Mesenchymal stem cell (in vitro differentiated cells and primary cell): ENCODE data around the gene BRIP1.

Experiments used
- DNase-seq: peaks from one replicate; pipeline ENCODE4 v3.0.0-alpha.2; 2013
- H2AFZ ChIP-seq: one replicate; pipeline ENCODE4 v1.6.1; 2013; ENCODE audit warnings: low read depth, mild to moderate bottlenecking, control low read depth, inconsistent platforms, low read length, moderate library complexity
- H2AK5ac ChIP-seq: 2 replicates; pipeline ENCODE4 v1.6.1; 2013; ENCODE audit warnings: low read length, moderate library complexity, mild to moderate bottlenecking, inconsistent platforms; ENCODE audit not compliant: severe bottlenecking
- H2BK120ac ChIP-seq: one replicate; pipeline ENCODE4 v1.6.1; 2013; ENCODE audit warnings: low read depth, mild to moderate bottlenecking, inconsistent platforms, low read length, moderate library complexity
- H2BK12ac ChIP-seq, 2 experiments: one replicate each; pipeline ENCODE4 v1.6.1; 2013; ENCODE audit warnings: inconsistent platforms in 2 of 2, low read length in 2 of 2, mild to moderate bottlenecking in 2 of 2, moderate library complexity in 2 of 2, control low read depth in 1 of 2
- H2BK15ac ChIP-seq: one replicate; pipeline ENCODE4 v1.6.1; 2013; ENCODE audit warnings: mild to moderate bottlenecking, low read depth, inconsistent platforms; ENCODE audit not compliant: poor library complexity, severe bottlenecking
- H2BK5ac ChIP-seq: 2 replicates; pipeline ENCODE4 v1.6.1; 2013; ENCODE audit warnings: low read depth, mild to moderate bottlenecking, low read length, control low read depth, inconsistent platforms; ENCODE audit not compliant: poor library complexity, severe bottlenecking
- H3K14ac ChIP-seq, 2 experiments: one replicate each; pipeline ENCODE4 v1.6.1; 2013; ENCODE audit warnings: inconsistent platforms in 2 of 2, low read length in 2 of 2, control low read depth in 1 of 2, mild to moderate bottlenecking in 1 of 2, moderate library complexity in 1 of 2
- H3K18ac ChIP-seq, 2 experiments: one replicate each; pipeline ENCODE4 v1.6.1; 2013; ENCODE audit warnings: inconsistent platforms in 2 of 2, low read length in 2 of 2, control low read depth in 1 of 2, low read depth in 1 of 2, mild to moderate bottlenecking in 1 of 2
- H3K23ac ChIP-seq, 2 experiments: one replicate each; pipeline ENCODE4 v1.6.1; 2013; ENCODE audit warnings: inconsistent platforms in 2 of 2, low read length in 2 of 2, mild to moderate bottlenecking in 2 of 2, moderate library complexity in 2 of 2, control low read depth in 1 of 2
- H3K27ac ChIP-seq: 2 replicates; pipeline ENCODE4 v1.5.1; 2013; ENCODE audit warnings: mild to moderate bottlenecking, moderate library complexity, low read length, control low read depth, inconsistent platforms; ENCODE audit not compliant: poor library complexity, severe bottlenecking
- H3K27me3 ChIP-seq, 2 experiments: 2 replicates each; pipeline versions ENCODE4 v1.6.1 to v1.7.0; 2013; ENCODE audit warnings: low read length in 2 of 2, mild to moderate bottlenecking in 2 of 2, moderate library complexity in 2 of 2, control low read depth in 1 of 2, inconsistent platforms in 1 of 2; ENCODE audit not compliant: control insufficient read depth in 1 of 2, insufficient read depth in 1 of 2
- H3K36me3 ChIP-seq, 2 experiments: 2 replicates each; pipeline versions ENCODE4 v1.6.1 to v1.7.0; 2013; ENCODE audit warnings: low read length in 2 of 2, control low read depth in 1 of 2, inconsistent platforms in 1 of 2, low read depth in 1 of 2, mild to moderate bottlenecking in 1 of 2; ENCODE audit not compliant: insufficient read depth in 2 of 2, control insufficient read depth in 1 of 2
- H3K4ac ChIP-seq, 2 experiments: one replicate each; pipeline ENCODE4 v1.6.1; 2013; ENCODE audit warnings: inconsistent platforms in 2 of 2, low read length in 2 of 2, mild to moderate bottlenecking in 2 of 2, moderate library complexity in 2 of 2, control low read depth in 1 of 2, low read depth in 1 of 2
- H3K4me1 ChIP-seq: 2 replicates; pipeline ENCODE4 v1.6.1; 2013; ENCODE audit warnings: low read depth, low read length, control low read depth; ENCODE audit not compliant: control insufficient read depth, insufficient read depth
- H3K4me2 ChIP-seq: 2 replicates; pipeline ENCODE4 v1.6.1; 2013; ENCODE audit warnings: low read length, mild to moderate bottlenecking, inconsistent platforms; ENCODE audit not compliant: poor library complexity, severe bottlenecking
- H3K4me3 ChIP-seq, 2 experiments: 2 replicates each; pipeline versions ENCODE4 v1.5.1 to v1.7.0; 2013; ENCODE audit warnings: low read length in 2 of 2, mild to moderate bottlenecking in 2 of 2, control low read depth in 1 of 2, low read depth in 1 of 2; ENCODE audit not compliant: insufficient read depth in 1 of 2
- H3K79me1 ChIP-seq: replicated peaks from 2 replicates; pipeline ENCODE4 v1.6.1; 2013; ENCODE audit warnings: mild to moderate bottlenecking, control low read depth, low read length, inconsistent platforms; ENCODE audit not compliant: poor library complexity, severe bottlenecking
- H3K9ac ChIP-seq: 2 replicates; pipeline ENCODE4 v1.7.0; 2013; ENCODE audit warnings: mild to moderate bottlenecking, low read length, moderate library complexity
- H3K9me3 ChIP-seq: 2 replicates; pipeline ENCODE4 v1.7.0; 2013; ENCODE audit warnings: mild to moderate bottlenecking, low read length; ENCODE audit not compliant: control insufficient read depth
- H4K8ac ChIP-seq: one replicate; pipeline ENCODE4 v1.6.1; 2013; ENCODE audit warnings: inconsistent platforms, mild to moderate bottlenecking, low read length, moderate library complexity
- H4K91ac ChIP-seq: one replicate; pipeline ENCODE4 v1.6.1; 2013; ENCODE audit warnings: mild to moderate bottlenecking, low read length, inconsistent platforms
- WGBS: methylation state at CpG from one replicate; pipeline ENCODE4 v1.1.7; 2013; ENCODE audit warnings: mixed read lengths; 5-methylcytosine and 5-hydroxymethylcytosine counted together

Gene BRIP1

GRCh38 chr17:61833536-61834193, 29.7 kb downstream of the BRIP1 start:
- H3K27ac ChIP-seq = no peak overlapping the region
- no peaks in the 10 kb centered on the region for H3K36me3 ChIP-seq
- no peak overlapping the region for H3K9ac ChIP-seq
- no peak overlapping the region for H3K4ac ChIP-seq
- no peak overlapping the region for H4K8ac ChIP-seq
- H2BK15ac ChIP-seq = no peak overlapping the region
- H4K91ac ChIP-seq = no peak overlapping the region
- peaks cover 5% of the 10 kb centered on the region for H3K4me1 ChIP-seq
- WGBS = 58% methylated on average over 5 of the region's 7 CpGs
- H3K27me3 ChIP-seq = no peaks in the 10 kb centered on the region
- no peak overlapping the region for H3K4me3 ChIP-seq
- H3K9me3 ChIP-seq = no peaks in the 10 kb centered on the region
- H2BK12ac ChIP-seq = no peak overlapping the region
- H3K23ac ChIP-seq = no peak overlapping the region
- H2BK5ac ChIP-seq = no peak overlapping the region
- no peak overlapping the region for H3K18ac ChIP-seq
- H2AFZ ChIP-seq = no peak overlapping the region
- no peak overlapping the region for H2AK5ac ChIP-seq
- peak; percentile 66 for DNase-seq
- H3K79me1 ChIP-seq = peaks cover 6% of the 10 kb centered on the region
- H2BK120ac ChIP-seq = no peak overlapping the region
- H3K4me2 ChIP-seq = no peak overlapping the region
- no peak overlapping the region for H3K14ac ChIP-seq

DNA sequence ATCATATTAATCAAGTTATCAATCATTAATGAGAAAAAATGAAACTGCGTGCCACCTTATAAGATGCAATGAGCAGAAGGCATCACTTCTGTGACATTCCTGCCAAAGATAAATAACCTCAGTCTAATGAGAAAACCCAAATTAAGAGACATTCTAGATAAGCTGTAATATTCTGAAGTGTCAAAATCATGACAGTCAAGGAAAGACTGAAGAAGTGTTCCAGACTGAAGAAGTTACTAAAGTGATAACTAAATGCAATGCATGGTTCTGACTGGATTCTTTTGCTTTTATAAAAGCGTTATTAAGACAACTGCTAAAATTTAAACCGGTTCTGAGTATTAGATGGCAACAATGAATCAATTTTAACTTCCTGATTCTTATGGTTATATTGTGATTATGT, 30.9 kb downstream of the BRIP1 start:
- no peak overlapping the region for H3K9ac ChIP-seq
- no peaks in the 10 kb centered on the region for H3K9me3 ChIP-seq
- no peak overlapping the region for H3K4me3 ChIP-seq
- no peak overlapping the region for H2BK12ac ChIP-seq
- H2AFZ ChIP-seq = no peak overlapping the region
- H4K91ac ChIP-seq = no peak overlapping the region
- H2BK5ac ChIP-seq = no peak overlapping the region
- H3K18ac ChIP-seq = no peak overlapping the region
- H3K4ac ChIP-seq = no peak overlapping the region
- 100% methylated on average over 1 of the region's 3 CpGs for WGBS
- H2AK5ac ChIP-seq = no peak overlapping the region
- no peaks in the 10 kb centered on the region for H3K36me3 ChIP-seq
- no peak overlapping the region for H3K14ac ChIP-seq
- no peak overlapping the region for H2BK120ac ChIP-seq
- H3K27ac ChIP-seq = no peak overlapping the region
- H3K4me1 ChIP-seq = peaks cover 5% of the 10 kb centered on the region
- H3K79me1 ChIP-seq = peaks cover 8% of the 10 kb centered on the region
- no peak overlapping the region for H4K8ac ChIP-seq
- no peak overlapping the region for H3K4me2 ChIP-seq
- H2BK15ac ChIP-seq = no peak overlapping the region
- no peaks in the 10 kb centered on the region for H3K27me3 ChIP-seq
- H3K23ac ChIP-seq = no peak overlapping the region
- no peak for DNase-seq

DNA sequence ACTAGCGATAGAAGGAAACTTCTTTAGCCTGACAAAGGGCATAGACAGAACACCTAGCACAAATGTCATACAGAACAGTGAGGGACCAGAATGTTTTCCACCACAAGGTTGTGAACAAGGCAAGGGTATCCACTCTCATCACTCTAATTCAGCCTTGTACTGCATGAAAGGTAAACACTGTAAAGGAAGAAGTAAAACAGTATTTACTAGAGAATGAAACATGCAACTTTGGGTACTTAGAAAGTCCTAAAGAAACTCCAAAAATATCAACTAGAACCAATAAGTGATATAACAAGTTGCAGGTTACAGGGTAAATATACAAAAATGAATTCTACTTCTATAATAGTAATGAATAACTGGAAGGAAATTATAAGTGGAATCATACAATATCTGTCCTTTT, 32.2 kb downstream of the BRIP1 start:
- H2BK5ac ChIP-seq = no peak overlapping the region
- no peak overlapping the region for H2AFZ ChIP-seq
- H3K4me1 ChIP-seq = peaks cover 5% of the 10 kb centered on the region
- no peak overlapping the region for H2BK120ac ChIP-seq
- H3K23ac ChIP-seq = no peak overlapping the region
- no peak overlapping the region for H3K4ac ChIP-seq
- no peak overlapping the region for H3K4me2 ChIP-seq
- no peak overlapping the region for H3K4me3 ChIP-seq
- H4K8ac ChIP-seq = no peak overlapping the region
- no peak overlapping the region for H3K18ac ChIP-seq
- no peak for DNase-seq
- H2BK12ac ChIP-seq = no peak overlapping the region
- H3K14ac ChIP-seq = no peak overlapping the region
- no peaks in the 10 kb centered on the region for H3K27me3 ChIP-seq
- H2AK5ac ChIP-seq = no peak overlapping the region
- H3K79me1 ChIP-seq = peaks cover 8% of the 10 kb centered on the region
- no peak overlapping the region for H4K91ac ChIP-seq
- no peak overlapping the region for H2BK15ac ChIP-seq
- no peak overlapping the region for H3K9ac ChIP-seq
- no peaks in the 10 kb centered on the region for H3K9me3 ChIP-seq
- 100% methylated on average over 1 of the region's 1 CpG for WGBS
- no peaks in the 10 kb centered on the region for H3K36me3 ChIP-seq
- no peak overlapping the region for H3K27ac ChIP-seq

DNA sequence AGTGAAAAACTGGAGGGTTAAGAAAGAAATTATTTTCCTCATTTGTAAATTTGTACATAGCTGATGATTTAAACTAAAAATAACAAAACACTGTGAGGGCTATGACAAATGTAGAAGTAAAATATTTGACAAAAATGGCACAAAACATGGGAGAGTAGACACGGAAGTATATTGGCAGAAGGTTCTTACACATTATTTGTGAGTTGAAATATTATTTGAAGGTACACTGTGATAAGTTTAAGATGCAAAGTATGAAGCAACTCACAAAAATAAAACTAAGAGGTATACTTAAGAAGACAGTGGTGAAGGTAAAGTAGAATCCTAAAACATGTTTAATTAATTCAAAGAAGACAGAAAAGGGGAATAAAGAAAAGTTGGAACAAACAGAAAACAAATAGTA, 34.6 kb downstream of the BRIP1 start:
- H3K4ac ChIP-seq = no peak overlapping the region
- no peak overlapping the region for H3K18ac ChIP-seq
- H3K27ac ChIP-seq = no peak overlapping the region
- H4K8ac ChIP-seq = no peak overlapping the region
- H2AFZ ChIP-seq = no peak overlapping the region
- H3K4me3 ChIP-seq = no peak overlapping the region
- no peaks in the 10 kb centered on the region for H3K9me3 ChIP-seq
- H2BK5ac ChIP-seq = no peak overlapping the region
- H3K79me1 ChIP-seq = peaks cover 3% of the 10 kb centered on the region
- H3K36me3 ChIP-seq = no peaks in the 10 kb centered on the region
- H2BK15ac ChIP-seq = no peak overlapping the region
- H2BK12ac ChIP-seq = no peak overlapping the region
- H3K14ac ChIP-seq = no peak overlapping the region
- no peak for DNase-seq
- H4K91ac ChIP-seq = no peak overlapping the region
- no peak overlapping the region for H3K4me2 ChIP-seq
- no peak overlapping the region for H2AK5ac ChIP-seq
- no peak overlapping the region for H3K9ac ChIP-seq
- 100% methylated on average over 1 of the region's 1 CpG for WGBS
- H2BK120ac ChIP-seq = no peak overlapping the region
- H3K4me1 ChIP-seq = peaks cover 2% of the 10 kb centered on the region
- H3K27me3 ChIP-seq = no peaks in the 10 kb centered on the region
- no peak overlapping the region for H3K23ac ChIP-seq
